IMR-90 (cell line): Measurements from ENCODE around the gene ASGR2. TPM values are rescaled to one million over a fixed set of nuclear protein-coding genes. Genes with fewer than 3 reads are reported as not detected.

Experiments
- ATAC-seq: fragments of 200-7000 bp; cut with Tn5 transposase; 2 replicates; pipeline ENCODE4 v1.9.1; 2020; ENCODE audit warnings: low read depth, mild to moderate bottlenecking, moderate library complexity
- BruUV-seq: library from RNA; stranded (reverse); fragments of 400-500 nt; replicated peaks from 2 replicates; lab custom pipeline; 2021; lab: Mats Ljungman, UMichigan
- CTCF ChIA-PET: fragments of 300-600 bp; formaldehyde crosslinking; extraction: SDS; loops from one replicate; lab custom pipeline; 2021; ENCODE audit warnings: antibody characterized with exemption; lab: Yijun Ruan, JAX
- POLR2A ChIA-PET: fragments of 300-600 bp; sonication (Branson Sonifier 250); formaldehyde crosslinking; loops from one replicate; lab custom pipeline; 2022; ENCODE audit warnings: antibody characterized with exemption; ENCODE audit not compliant: unreplicated experiment; lab: Charles Lee
- DNase-seq: peaks from one replicate; pipeline ENCODE4 v3.0.0; 2013
- H2AFZ ChIP-seq: replicated peaks from 2 replicates; pipeline ENCODE3; 2013; ENCODE audit warnings: low read length, mild to moderate bottlenecking; ENCODE audit not compliant: poor library complexity
- H2AK5ac ChIP-seq: 2 replicates; pipeline ENCODE4 v1.6.1; 2013; ENCODE audit warnings: low read depth, low read length, inconsistent platforms
- H2AK9ac ChIP-seq: replicated peaks from 2 replicates; pipeline ENCODE3; 2013; ENCODE audit warnings: mild to moderate bottlenecking, low read depth, low read length, moderate library complexity; ENCODE audit not compliant: poor library complexity
- H2BK120ac ChIP-seq: 2 replicates; pipeline ENCODE4 v1.6.1; 2013; ENCODE audit warnings: low read depth, low read length, inconsistent platforms
- H2BK15ac ChIP-seq: 3 replicates; pipeline ENCODE4 v1.6.1; 2013; ENCODE audit warnings: low read depth, low read length, inconsistent platforms
- H2BK20ac ChIP-seq: 2 replicates; pipeline ENCODE4 v1.6.1; 2013; ENCODE audit warnings: low read depth, mild to moderate bottlenecking, inconsistent platforms, low read length, moderate library complexity
- H2BK5ac ChIP-seq: 2 replicates; pipeline ENCODE4 v1.6.1; 2013; ENCODE audit warnings: mild to moderate bottlenecking, low read depth, low read length, inconsistent platforms; ENCODE audit not compliant: poor library complexity, severe bottlenecking
- H3K14ac ChIP-seq: replicated peaks from 2 replicates; pipeline ENCODE4 v1.6.1; 2013; ENCODE audit warnings: low read depth, low read length, inconsistent platforms
- H3K18ac ChIP-seq: 2 replicates; pipeline ENCODE4 v1.6.1; 2013; ENCODE audit warnings: low read depth, low read length, control low read depth
- H3K23ac ChIP-seq: 2 replicates; pipeline ENCODE4 v1.6.1; 2013; ENCODE audit warnings: low read depth, low read length, inconsistent platforms
- H3K27ac ChIP-seq: 2 replicates; pipeline ENCODE4 v1.5.1; 2013; ENCODE audit warnings: mild to moderate bottlenecking, control low read depth, low read length; ENCODE audit not compliant: insufficient read depth
- H3K27me3 ChIP-seq: 2 replicates; pipeline ENCODE4 v1.6.1; 2013; ENCODE audit warnings: low read length; ENCODE audit not compliant: control insufficient read depth, insufficient read depth
- H3K36me3 ChIP-seq: 2 replicates; pipeline ENCODE4 v1.6.1; 2013; ENCODE audit warnings: low read length, mixed read lengths; ENCODE audit not compliant: control insufficient read depth, insufficient read depth
- H3K4ac ChIP-seq: 2 replicates; pipeline ENCODE4 v1.6.1; 2013; ENCODE audit warnings: low read depth, low read length, inconsistent platforms
- H3K4me1 ChIP-seq: 2 replicates; pipeline ENCODE4 v1.6.1; 2013; ENCODE audit warnings: low read length, mixed read lengths; ENCODE audit not compliant: control insufficient read depth, insufficient read depth
- H3K4me2 ChIP-seq: 2 replicates; pipeline ENCODE4 v1.6.1; 2013; ENCODE audit warnings: low read depth, mild to moderate bottlenecking, control low read depth, low read length, moderate library complexity
- H3K4me3 ChIP-seq: 2 replicates; pipeline ENCODE4 v1.5.1; 2013; ENCODE audit warnings: low read depth, mild to moderate bottlenecking, control low read depth, low read length, moderate library complexity; ENCODE audit not compliant: insufficient read depth
- H3K56ac ChIP-seq: 2 replicates; pipeline ENCODE4 v1.6.1; 2013; ENCODE audit warnings: low read length, inconsistent platforms; ENCODE audit not compliant: insufficient read depth; ENCODE audit errors: extremely low read depth
- H3K79me1 ChIP-seq, 2 experiments: 2 replicates each; pipeline ENCODE4 v1.6.1; 2013; ENCODE audit warnings: low read length in 2 of 2, inconsistent platforms in 1 of 2, low read depth in 1 of 2
- H3K9ac ChIP-seq: 2 replicates; pipeline ENCODE4 v1.6.1; 2013; ENCODE audit warnings: low read depth, low read length, control low read depth
- H3K9me1 ChIP-seq: 2 replicates; pipeline ENCODE4 v1.6.1; 2013; ENCODE audit warnings: low read length, inconsistent platforms; ENCODE audit not compliant: insufficient read depth
- H3K9me3 ChIP-seq: 2 replicates; pipeline ENCODE4 v1.6.1; 2013; ENCODE audit warnings: low read length; ENCODE audit not compliant: control insufficient read depth, insufficient read depth
- H4K20me1 ChIP-seq: 2 replicates; pipeline ENCODE4 v1.6.1; 2013; ENCODE audit warnings: low read length, inconsistent platforms; ENCODE audit not compliant: insufficient read depth
- H4K5ac ChIP-seq: 2 replicates; pipeline ENCODE4 v1.6.1; 2013; ENCODE audit warnings: mild to moderate bottlenecking, low read depth, low read length, control low read depth
- H4K8ac ChIP-seq, 2 experiments: 2 replicates each; pipeline ENCODE4 v1.6.1; 2013; ENCODE audit warnings: low read depth in 2 of 2, low read length in 2 of 2, control low read depth in 1 of 2, inconsistent platforms in 1 of 2
- H4K91ac ChIP-seq: 2 replicates; pipeline ENCODE4 v1.6.1; 2013; ENCODE audit warnings: low read depth, low read length, inconsistent platforms; ENCODE audit not compliant: insufficient read depth
- CTCF ChIP-seq: conservative IDR thresholded peaks from 2 replicates; pipeline ENCODE4 v1.5.1; 2012; ENCODE audit warnings: mild to moderate bottlenecking, low read depth, low read length, improper control_type of control experiment
- RAD21 ChIP-seq: IDR thresholded peaks from 2 replicates; pipeline ENCODE4 v1.6.1; 2012; ENCODE audit warnings: low read length, improper control_type of control experiment
- RFX5 ChIP-seq: IDR thresholded peaks from 2 replicates; pipeline ENCODE4 v1.8.0; 2012; ENCODE audit warnings: low read depth, mild to moderate bottlenecking, low read length, moderate library complexity
- WGBS, 2 experiments: methylation state at CpG; one replicate each; pipeline versions ENCODE4 v1.1.5 to v1.1.7; 2013; ENCODE audit warnings: missing lambda C conversion rate in 2 of 2; ENCODE audit not compliant: insufficient read length in 1 of 2; ENCODE audit errors: extremely low coverage in 2 of 2; 5-methylcytosine and 5-hydroxymethylcytosine counted together
- dilution Hi-C: fragments of 300-500 bp; cut with HindIII; formaldehyde crosslinking; loops from one replicate; pipeline ENCODE4 v1.14.3; 2018; ENCODE audit warnings: low sequenced_read_pairs; ENCODE audit not compliant: unreplicated experiment
- in situ Hi-C: fragments of 300-500 bp; cut with MboI; formaldehyde crosslinking; loops from 3 replicates; pipeline ENCODE4 v1.14.3; 2019; ENCODE audit warnings: low sequenced_read_pairs, inconsistent platforms, mixed read lengths
- intact Hi-C: fragments of 100-400 bp; cut with micrococcal nuclease; formaldehyde crosslinking; loops from 2 replicates; pipeline ENCODE4 v1.10.0; 2022
- polyA plus RNA-seq, 3 experiments: library from polyadenylated mRNA; depleted of rRNA; stranded (reverse); fragments of >200 nt; gene quantifications; 2 replicates each; pipeline ENCODE4 v1.2.3, GENCODE V29; 2012; ENCODE audit warnings: low replicate concordance in 1 of 3
- total RNA-seq: library from RNA; depleted of rRNA; stranded (reverse); fragments of >200 nt; gene quantifications from 2 replicates; pipeline ENCODE4 v1.2.3, GENCODE V29; 2012

The ASGR2 gene
- total and polyA plus RNA-seq, 2 of the 4 experiments (the other 2 are of a cell fraction), result not detected

GRCh38 chr17:7072406-7072805 lies 42.2 kb downstream of the ASGR2 start:
- Histone ChIP-seq H2BK5ac (no peak overlapping the region), H3K27ac (no peak overlapping the region), H3K56ac (no peak overlapping the region), H2BK15ac (no peak overlapping the region), H3K9me3 (peaks cover 5% of the 10 kb centered on the region), H2AFZ (no peak overlapping the region), H3K4ac (no peak overlapping the region), H3K79me1 (no peaks in the 10 kb centered on the region), H2AK9ac (no peak overlapping the region), H4K91ac (no peak overlapping the region), H3K9me1 (no peaks in the 10 kb centered on the region), H3K4me1 (no peaks in the 10 kb centered on the region), H2BK120ac (no peak overlapping the region), H2BK20ac (no peak overlapping the region), H3K4me2 (no peak overlapping the region), H3K36me3 (no peaks in the 10 kb centered on the region), H4K5ac (no peak overlapping the region), H2AK5ac (no peak overlapping the region), H3K23ac (no peak overlapping the region), H3K14ac (no peak overlapping the region), H3K27me3 (peaks cover 17% of the 10 kb centered on the region), H3K18ac (no peak overlapping the region), H3K9ac (no peak overlapping the region), H4K20me1 (no peaks in the 10 kb centered on the region), H3K4me3 (no peak overlapping the region), H4K8ac (no peak overlapping the region)
- TF ChIP-seq RAD21 (no peak), CTCF (no peak), RFX5 (no peak)
- ATAC-seq, result no peak
- BruUV-seq, result no TSS peak
- in situ Hi-C loops (loop anchor here (25.0 kb wide), 1 partner anchor 465 kb away; the partner anchor contains the start of gene TNFSF12), intact Hi-C loops (no loop called here), dilution Hi-C loops (no loop called here)
- ChIA-PET POLR2A (no interaction called here), CTCF (no interaction called here)
- DNase-seq, result no peak
- WGBS, 2 experiments, result no CpG with 5 or more reads among the region's 2 CpGs
